Measurements from ENCODE around the gene CPNE5. TPM values are rescaled to one million over a fixed set of nuclear protein-coding genes. Genes with fewer than 3 reads are reported as not detected.
"Not testable (repeated sequence)": the region's sequence is repeated elsewhere in the genome, so short reads cannot be mapped to it uniquely, and the experiment has no call there.

The CPNE5 gene
- polyA plus RNA-seq, 2 of the 4 experiments (the other 2 are of a cell fraction): 0.03 to 0.13 TPM

DNA sequence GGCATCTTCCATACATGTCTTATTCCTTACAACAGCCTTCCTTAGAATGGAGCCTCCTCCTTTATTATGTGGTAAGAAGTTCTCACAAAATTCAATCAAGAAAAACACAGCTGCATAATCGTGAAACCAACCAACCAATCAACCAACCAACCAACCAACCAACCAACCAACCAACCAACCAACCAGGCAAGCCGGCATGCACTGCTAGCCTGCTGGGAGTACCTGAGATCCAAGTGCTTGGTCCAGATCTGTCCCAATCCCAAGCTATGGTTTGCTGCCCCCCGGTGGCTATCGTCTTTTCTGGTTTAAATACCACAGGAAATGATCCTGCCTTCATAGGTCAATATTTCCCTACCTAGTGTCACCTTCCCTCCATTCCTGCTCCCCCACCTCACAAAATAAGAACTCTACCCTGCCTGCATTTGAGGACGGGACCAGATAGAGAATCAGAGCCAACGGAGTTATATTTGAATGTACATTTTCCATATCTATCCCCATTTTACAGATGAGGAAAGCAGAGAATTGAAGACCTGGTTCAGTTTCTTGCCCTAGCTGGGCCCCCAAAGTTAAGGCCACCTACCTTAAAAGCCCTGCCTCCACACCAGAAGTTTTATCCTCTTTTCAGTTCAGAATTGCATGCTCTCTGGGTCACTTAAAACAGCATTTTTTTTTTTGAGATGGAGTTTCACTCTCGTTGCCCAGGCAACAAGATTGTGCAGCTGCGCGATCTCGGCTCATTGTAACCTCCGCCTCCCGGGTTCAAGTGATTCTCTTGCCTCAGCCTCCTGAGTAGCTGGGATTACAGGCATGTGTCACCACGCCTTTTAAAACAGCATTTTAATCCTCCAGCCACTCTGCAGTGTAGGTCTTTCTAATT, 114.5 kb downstream of the CPNE5 start:
- DNase-seq (ENCODE audit: low read depth in 1 of 2, low spot score in 1 of 2): peak; percentile 70 to 72
- POLR2A ChIA-PET: interaction anchor here (0.6 kb wide), 1 partner anchor 171 kb away, joined by 3 read pairs; no protein-coding TSS in a partner anchor
- no peak overlapping the region for H3K27ac ChIP-seq
- CTCF ChIA-PET: interaction anchor here (0.6 to 5.4 kb wide), 34 partner anchors 8 to 398 kb away, joined by 3 to 56 read pairs (median 4); partner anchors contain the start of genes CDKN1A and RAB44
- WGBS (ENCODE audit: missing lambda C conversion rate): 44% methylated on average over 13 of the region's 13 CpGs
- no peaks in the 10 kb centered on the region for H3K4me1 ChIP-seq
- H3K9me3 ChIP-seq: no peaks in the 10 kb centered on the region
- TF ChIP-seq, protein P1, sequence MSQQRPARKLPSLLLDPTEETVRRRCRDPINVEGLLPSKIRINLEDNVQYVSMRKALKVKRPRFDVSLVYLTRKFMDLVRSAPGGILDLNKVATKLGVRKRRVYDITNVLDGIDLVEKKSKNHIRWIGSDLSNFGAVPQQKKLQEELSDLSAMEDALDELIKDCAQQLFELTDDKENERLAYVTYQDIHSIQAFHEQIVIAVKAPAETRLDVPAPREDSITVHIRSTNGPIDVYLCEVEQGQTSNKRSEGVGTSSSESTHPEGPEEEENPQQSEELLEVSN (IDR thresholded peaks at IDR 0.05; ENCODE audit: borderline replicate concordance, low read depth): no peak
- TF ChIP-seq ZSCAN20 (CRISPR knock-in tag; IDR thresholded peaks at IDR 0.05): no peak
- TF ChIP-seq SMC3 (IDR thresholded peaks at IDR 0.05): peak; percentile 76
- TF ChIP-seq, protein P2, sequence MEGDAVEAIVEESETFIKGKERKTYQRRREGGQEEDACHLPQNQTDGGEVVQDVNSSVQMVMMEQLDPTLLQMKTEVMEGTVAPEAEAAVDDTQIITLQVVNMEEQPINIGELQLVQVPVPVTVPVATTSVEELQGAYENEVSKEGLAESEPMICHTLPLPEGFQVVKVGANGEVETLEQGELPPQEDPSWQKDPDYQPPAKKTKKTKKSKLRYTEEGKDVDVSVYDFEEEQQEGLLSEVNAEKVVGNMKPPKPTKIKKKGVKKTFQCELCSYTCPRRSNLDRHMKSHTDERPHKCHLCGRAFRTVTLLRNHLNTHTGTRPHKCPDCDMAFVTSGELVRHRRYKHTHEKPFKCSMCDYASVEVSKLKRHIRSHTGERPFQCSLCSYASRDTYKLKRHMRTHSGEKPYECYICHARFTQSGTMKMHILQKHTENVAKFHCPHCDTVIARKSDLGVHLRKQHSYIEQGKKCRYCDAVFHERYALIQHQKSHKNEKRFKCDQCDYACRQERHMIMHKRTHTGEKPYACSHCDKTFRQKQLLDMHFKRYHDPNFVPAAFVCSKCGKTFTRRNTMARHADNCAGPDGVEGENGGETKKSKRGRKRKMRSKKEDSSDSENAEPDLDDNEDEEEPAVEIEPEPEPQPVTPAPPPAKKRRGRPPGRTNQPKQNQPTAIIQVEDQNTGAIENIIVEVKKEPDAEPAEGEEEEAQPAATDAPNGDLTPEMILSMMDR (IDR thresholded peaks at IDR 0.05): peak; percentile 68
- TF ChIP-seq, protein P3, sequence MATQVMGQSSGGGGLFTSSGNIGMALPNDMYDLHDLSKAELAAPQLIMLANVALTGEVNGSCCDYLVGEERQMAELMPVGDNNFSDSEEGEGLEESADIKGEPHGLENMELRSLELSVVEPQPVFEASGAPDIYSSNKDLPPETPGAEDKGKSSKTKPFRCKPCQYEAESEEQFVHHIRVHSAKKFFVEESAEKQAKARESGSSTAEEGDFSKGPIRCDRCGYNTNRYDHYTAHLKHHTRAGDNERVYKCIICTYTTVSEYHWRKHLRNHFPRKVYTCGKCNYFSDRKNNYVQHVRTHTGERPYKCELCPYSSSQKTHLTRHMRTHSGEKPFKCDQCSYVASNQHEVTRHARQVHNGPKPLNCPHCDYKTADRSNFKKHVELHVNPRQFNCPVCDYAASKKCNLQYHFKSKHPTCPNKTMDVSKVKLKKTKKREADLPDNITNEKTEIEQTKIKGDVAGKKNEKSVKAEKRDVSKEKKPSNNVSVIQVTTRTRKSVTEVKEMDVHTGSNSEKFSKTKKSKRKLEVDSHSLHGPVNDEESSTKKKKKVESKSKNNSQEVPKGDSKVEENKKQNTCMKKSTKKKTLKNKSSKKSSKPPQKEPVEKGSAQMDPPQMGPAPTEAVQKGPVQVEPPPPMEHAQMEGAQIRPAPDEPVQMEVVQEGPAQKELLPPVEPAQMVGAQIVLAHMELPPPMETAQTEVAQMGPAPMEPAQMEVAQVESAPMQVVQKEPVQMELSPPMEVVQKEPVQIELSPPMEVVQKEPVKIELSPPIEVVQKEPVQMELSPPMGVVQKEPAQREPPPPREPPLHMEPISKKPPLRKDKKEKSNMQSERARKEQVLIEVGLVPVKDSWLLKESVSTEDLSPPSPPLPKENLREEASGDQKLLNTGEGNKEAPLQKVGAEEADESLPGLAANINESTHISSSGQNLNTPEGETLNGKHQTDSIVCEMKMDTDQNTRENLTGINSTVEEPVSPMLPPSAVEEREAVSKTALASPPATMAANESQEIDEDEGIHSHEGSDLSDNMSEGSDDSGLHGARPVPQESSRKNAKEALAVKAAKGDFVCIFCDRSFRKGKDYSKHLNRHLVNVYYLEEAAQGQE (IDR thresholded peaks at IDR 0.05): no peak
- peak; percentile 76 to 82 for TF ChIP-seq RAD21 (conservative IDR thresholded peaks at IDR 0.05 in 1 of 2, IDR thresholded peaks at IDR 0.05 in 1 of 2)
- H3K4me2 ChIP-seq: no peak overlapping the region
- peak; percentile 78 to 92 for ATAC-seq
- no peak overlapping the region for H3K4me3 ChIP-seq
- no peak for FAIRE-seq

DNA sequence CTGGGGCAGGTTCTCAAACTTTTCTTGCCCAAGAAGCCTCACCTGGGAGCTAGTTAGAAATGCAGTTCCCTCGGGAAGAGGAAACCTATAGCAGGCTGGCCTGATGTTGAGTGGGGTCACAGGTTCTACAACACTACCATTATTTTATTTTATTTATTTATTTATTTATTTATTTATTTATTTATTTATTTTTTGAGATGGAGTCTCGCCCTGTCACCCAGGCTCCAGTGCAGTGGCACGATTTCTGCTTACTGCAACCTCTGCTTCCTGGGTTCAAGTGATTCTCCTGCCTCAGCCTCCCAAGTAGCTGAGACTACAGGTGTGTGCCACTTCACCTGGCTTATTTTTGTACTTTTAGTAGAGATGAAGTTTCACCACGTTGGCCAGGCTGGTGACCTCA, 115.3 kb downstream of the CPNE5 start:
- 87% methylated on average over 4 of the region's 4 CpGs for WGBS (ENCODE audit: missing lambda C conversion rate)
- CTCF ChIA-PET: interaction anchor here (0.6 to 5.4 kb wide), 32 partner anchors 7 to 203 kb away, joined by 3 to 56 read pairs (median 4); partner anchors contain the start of genes CDKN1A and RAB44

DNA sequence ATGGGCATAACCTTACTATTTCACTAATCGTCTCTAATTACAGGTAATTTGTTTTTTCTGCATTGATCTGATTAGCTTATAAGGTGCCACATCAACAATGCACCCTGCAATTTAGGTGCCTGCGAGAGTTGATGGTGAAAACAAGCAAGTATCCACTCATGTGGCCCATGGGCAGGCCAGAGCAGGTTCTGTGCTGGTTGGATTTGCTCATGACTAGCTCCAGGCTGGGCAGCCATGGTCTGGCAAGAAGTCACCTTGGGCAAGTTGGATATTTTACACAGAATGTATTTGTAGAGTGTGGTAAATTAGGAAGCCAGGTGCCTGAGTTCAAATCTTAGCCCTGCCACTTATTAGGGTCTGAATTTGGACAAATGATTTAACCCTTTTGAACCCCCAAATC, 116.4 kb downstream of the CPNE5 start:
- Histone ChIP-seq H3K4me3 (no peak overlapping the region), H3K4me1 (no peaks in the 10 kb centered on the region), H3K9me3 (no peaks in the 10 kb centered on the region), H3K4me2 (no peak overlapping the region), H3K27ac (no peak overlapping the region)
- CTCF ChIA-PET: interaction anchor here (0.8 to 5.4 kb wide), 6 partner anchors 13 to 108 kb away, joined by 3 to 56 read pairs (median 17); no protein-coding TSS in a partner anchor
- no peak for DNase-seq (ENCODE audit: low read depth in 1 of 2, low spot score in 1 of 2)
- ATAC-seq: no peak
- POLR2A ChIA-PET: no interaction called here
- no peak for FAIRE-seq
- WGBS (ENCODE audit: missing lambda C conversion rate): 67% methylated on average over 2 of the region's 2 CpGs
- no peak for TF ChIP-seq CEBPB (IDR thresholded peaks at IDR 0.05)
- no peak for TF ChIP-seq FOSB (CRISPR knock-in tag; IDR thresholded peaks at IDR 0.05)
- TF ChIP-seq TFCP2L1 (CRISPR knock-in tag; IDR thresholded peaks at IDR 0.05): no peak
- no peak for TF ChIP-seq MAFK (IDR thresholded peaks at IDR 0.05; ENCODE audit: partially characterized antibody)
- TF ChIP-seq, protein P4, sequence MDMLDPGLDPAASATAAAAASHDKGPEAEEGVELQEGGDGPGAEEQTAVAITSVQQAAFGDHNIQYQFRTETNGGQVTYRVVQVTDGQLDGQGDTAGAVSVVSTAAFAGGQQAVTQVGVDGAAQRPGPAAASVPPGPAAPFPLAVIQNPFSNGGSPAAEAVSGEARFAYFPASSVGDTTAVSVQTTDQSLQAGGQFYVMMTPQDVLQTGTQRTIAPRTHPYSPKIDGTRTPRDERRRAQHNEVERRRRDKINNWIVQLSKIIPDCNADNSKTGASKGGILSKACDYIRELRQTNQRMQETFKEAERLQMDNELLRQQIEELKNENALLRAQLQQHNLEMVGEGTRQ (IDR thresholded peaks at IDR 0.05): no peak
- TF ChIP-seq SMC3 (IDR thresholded peaks at IDR 0.05): no peak
- TF ChIP-seq, protein P5, sequence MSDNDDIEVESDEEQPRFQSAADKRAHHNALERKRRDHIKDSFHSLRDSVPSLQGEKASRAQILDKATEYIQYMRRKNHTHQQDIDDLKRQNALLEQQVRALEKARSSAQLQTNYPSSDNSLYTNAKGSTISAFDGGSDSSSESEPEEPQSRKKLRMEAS (IDR thresholded peaks at IDR 0.05): no peak
- no peak for TF ChIP-seq BHLHE40 (IDR thresholded peaks at IDR 0.05; ENCODE audit: low read depth, low read length)
- TF ChIP-seq, protein P6, sequence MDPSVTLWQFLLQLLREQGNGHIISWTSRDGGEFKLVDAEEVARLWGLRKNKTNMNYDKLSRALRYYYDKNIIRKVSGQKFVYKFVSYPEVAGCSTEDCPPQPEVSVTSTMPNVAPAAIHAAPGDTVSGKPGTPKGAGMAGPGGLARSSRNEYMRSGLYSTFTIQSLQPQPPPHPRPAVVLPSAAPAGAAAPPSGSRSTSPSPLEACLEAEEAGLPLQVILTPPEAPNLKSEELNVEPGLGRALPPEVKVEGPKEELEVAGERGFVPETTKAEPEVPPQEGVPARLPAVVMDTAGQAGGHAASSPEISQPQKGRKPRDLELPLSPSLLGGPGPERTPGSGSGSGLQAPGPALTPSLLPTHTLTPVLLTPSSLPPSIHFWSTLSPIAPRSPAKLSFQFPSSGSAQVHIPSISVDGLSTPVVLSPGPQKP (IDR thresholded peaks at IDR 0.05; ENCODE audit: low read depth, low read length): no peak
- TF ChIP-seq, protein P7, sequence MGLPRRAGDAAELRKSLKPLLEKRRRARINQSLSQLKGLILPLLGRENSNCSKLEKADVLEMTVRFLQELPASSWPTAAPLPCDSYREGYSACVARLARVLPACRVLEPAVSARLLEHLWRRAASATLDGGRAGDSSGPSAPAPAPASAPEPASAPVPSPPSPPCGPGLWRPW (IDR thresholded peaks at IDR 0.05): no peak
- no peak for TF ChIP-seq ZNF302 (CRISPR knock-in tag; IDR thresholded peaks at IDR 0.05)
- no peak for TF ChIP-seq EHMT2 (IDR thresholded peaks at IDR 0.05; ENCODE audit: low read depth)
- no peak for TF ChIP-seq PHF8 (IDR thresholded peaks at IDR 0.05; ENCODE audit: borderline replicate concordance, low read depth)
- no peak for TF ChIP-seq NR3C1 (IDR thresholded peaks at IDR 0.05)
- TF ChIP-seq, protein P8, sequence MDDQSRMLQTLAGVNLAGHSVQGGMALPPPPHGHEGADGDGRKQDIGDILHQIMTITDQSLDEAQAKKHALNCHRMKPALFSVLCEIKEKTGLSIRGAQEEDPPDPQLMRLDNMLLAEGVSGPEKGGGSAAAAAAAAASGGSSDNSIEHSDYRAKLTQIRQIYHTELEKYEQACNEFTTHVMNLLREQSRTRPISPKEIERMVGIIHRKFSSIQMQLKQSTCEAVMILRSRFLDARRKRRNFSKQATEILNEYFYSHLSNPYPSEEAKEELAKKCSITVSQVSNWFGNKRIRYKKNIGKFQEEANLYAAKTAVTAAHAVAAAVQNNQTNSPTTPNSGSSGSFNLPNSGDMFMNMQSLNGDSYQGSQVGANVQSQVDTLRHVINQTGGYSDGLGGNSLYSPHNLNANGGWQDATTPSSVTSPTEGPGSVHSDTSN (IDR thresholded peaks at IDR 0.05): no peak
- no peak for TF ChIP-seq GATA3 (IDR thresholded peaks at IDR 0.05; ENCODE audit: borderline replicate concordance)

More for the DNA sequence above, 115.3 kb downstream of the CPNE5 start:
- not testable (repeated sequence) for ATAC-seq; H3K4me1 ChIP-seq; H3K4me3 ChIP-seq; DNase-seq (ENCODE audit: low read depth in 1 of 2, low spot score in 1 of 2); H3K4me2 ChIP-seq; H3K27ac ChIP-seq; FAIRE-seq; H3K9me3 ChIP-seq
- peak; percentile 62 for TF ChIP-seq ZC3H11A (IDR thresholded peaks at IDR 0.05)
- POLR2A ChIA-PET: interaction anchor here (0.6 kb wide), 1 partner anchor 170 kb away, joined by 3 read pairs; no protein-coding TSS in a partner anchor
